HCT116 (cell line): ENCODE data around the gene ZDBF2. TPM values are rescaled to one million over a fixed set of nuclear protein-coding genes. Genes with fewer than 3 reads are reported as not detected.

Source experiments
- ATAC-seq: fragments of 200-7000 bp; cut with Tn5 transposase; 2 replicates; pipeline ENCODE4 v1.9.1; 2020; ENCODE audit warnings: mild to moderate bottlenecking, moderate library complexity
- BruUV-seq: library from RNA; stranded (reverse); fragments of 400-500 nt; replicated peaks from 2 replicates; lab custom pipeline; 2021; lab: Mats Ljungman, UMichigan
- CTCF ChIA-PET: fragments of 300-600 bp; sonication (Branson Sonifier 250); formaldehyde crosslinking; loops from one replicate; lab custom pipeline; 2021; ENCODE audit warnings: antibody characterized with exemption; lab: Charles Lee
- POLR2A ChIA-PET: fragments of 300-600, 350-600 bp; sonication (Branson Sonifier 250); formaldehyde crosslinking; loops from one replicate; lab custom pipeline; 2021; ENCODE audit warnings: antibody characterized with exemption; lab: Charles Lee
- RAD21 ChIA-PET, 2 experiments: fragments of 300-600 bp; sonication (Branson Sonifier 250); formaldehyde crosslinking; loops; one replicate each; lab custom pipeline; 2023; ENCODE audit warnings: low total read pairs in 2 of 2; ENCODE audit not compliant: uncharacterized antibody in 2 of 2, unreplicated experiment in 2 of 2, low non-redundant PET in 1 of 2; lab: Charles Lee
- DNase-seq: peaks from one replicate; pipeline ENCODE4 v3.0.0-alpha.2; 2010; ENCODE audit warnings: low read depth, low spot score
- H2AFZ ChIP-seq: fragments of 200-600 bp; shearing (Covaris generic), sonication (generic); 2 replicates; pipeline ENCODE4 v1.6.1; 2017; ENCODE audit warnings: low read depth, mixed run types, mixed read lengths, antibody characterized with exemption, low read length; ENCODE audit not compliant: poor library complexity, severe bottlenecking
- H3K27ac ChIP-seq: 2 replicates; pipeline ENCODE4 v1.5.1; 2012; ENCODE audit warnings: low read depth, low read length
- H3K27me3 ChIP-seq: fragments of 200-600 bp; sonication (generic); 2 replicates; pipeline ENCODE4 v1.6.1; 2016; ENCODE audit warnings: mixed run types, low read length, mixed read lengths; ENCODE audit not compliant: insufficient read depth
- H3K36me3 ChIP-seq, 2 experiments: fragments of 200-500 bp in 1 of 2; fragments of 200-600 bp in 1 of 2; sonication (Bioruptor generic) in 1 of 2; sonication (generic) in 1 of 2; 2 replicates each; pipeline versions ENCODE4 v1.5.1 to v1.6.1; 2014 to 2016; ENCODE audit warnings: low read length in 2 of 2, inconsistent platforms in 1 of 2, mixed read lengths in 1 of 2, mixed run types in 1 of 2; ENCODE audit not compliant: insufficient read depth in 2 of 2, control insufficient read depth in 1 of 2
- H3K4me1 ChIP-seq, 2 experiments: fragments of 200-600 bp in 1 of 2; sonication (generic) in 1 of 2; 2 replicates each; pipeline versions ENCODE4 v1.5.1 to v1.6.1; 2012 to 2017; ENCODE audit warnings: low read length in 2 of 2, inconsistent platforms in 1 of 2, mild to moderate bottlenecking in 1 of 2, mixed read lengths in 1 of 2, mixed run types in 1 of 2, moderate library complexity in 1 of 2; ENCODE audit not compliant: insufficient read depth in 2 of 2, control insufficient read depth in 1 of 2
- H3K4me2 ChIP-seq: fragments of 200-600 bp; sonication (generic); 2 replicates; pipeline ENCODE4 v1.6.1; 2017; ENCODE audit warnings: mixed run types, low read length, mixed read lengths
- H3K4me3 ChIP-seq, 2 experiments: fragments of 200-600 bp in 1 of 2; sonication (generic) in 1 of 2; replicated peaks in 1 of 2; 2 replicates each; pipeline ENCODE4 v1.5.1; 2011 to 2016; ENCODE audit warnings: low read length in 2 of 2, control low read depth in 1 of 2, low read depth in 1 of 2, mild to moderate bottlenecking in 1 of 2, mixed read lengths in 1 of 2, mixed run types in 1 of 2
- H3K79me2 ChIP-seq: fragments of 200-600 bp; sonication (generic); 2 replicates; pipeline ENCODE4 v1.6.1; 2017; ENCODE audit warnings: mild to moderate bottlenecking, mixed run types, low read length, moderate library complexity, mixed read lengths; ENCODE audit not compliant: insufficient read depth
- H3K9ac ChIP-seq: fragments of 200-600 bp; sonication (generic); 2 replicates; pipeline ENCODE4 v1.6.1; 2016; ENCODE audit warnings: low read length, mixed read lengths
- H3K9me2 ChIP-seq: fragments of 200-600 bp; sonication (generic), shearing (Covaris generic); 2 replicates; pipeline ENCODE4 v1.6.1; 2017; ENCODE audit warnings: mixed run types, mild to moderate bottlenecking, moderate library complexity; ENCODE audit not compliant: insufficient read depth
- H3K9me3 ChIP-seq, 2 experiments: fragments of 200-500 bp in 1 of 2; fragments of 200-600 bp in 1 of 2; sonication (Bioruptor generic) in 1 of 2; sonication (generic) in 1 of 2; 2 replicates each; pipeline ENCODE4 v1.6.1; 2014 to 2017; ENCODE audit warnings: low read length in 2 of 2, mixed read lengths in 2 of 2, inconsistent platforms in 1 of 2, low read depth in 1 of 2, mild to moderate bottlenecking in 1 of 2, mixed run types in 1 of 2, moderate library complexity in 1 of 2; ENCODE audit not compliant: control insufficient read depth in 1 of 2, insufficient read depth in 1 of 2
- H4K20me1 ChIP-seq: fragments of 200-600 bp; sonication (generic), shearing (Covaris generic); 2 replicates; pipeline ENCODE4 v1.6.1; 2017; ENCODE audit warnings: mixed run types, mild to moderate bottlenecking, moderate library complexity; ENCODE audit not compliant: insufficient read depth
- ATF3 ChIP-seq: IDR thresholded peaks from 2 replicates; pipeline ENCODE4 v1.6.1; 2012
- CBX3 ChIP-seq: IDR thresholded peaks from 2 replicates; pipeline ENCODE4 v1.6.1; 2012; ENCODE audit warnings: low read depth
- EZH2 ChIP-seq: fragments of 200-600 bp; sonication (generic); IDR thresholded peaks from 2 replicates; pipeline ENCODE4 v1.6.1; 2017; ENCODE audit warnings: antibody characterized with exemption, mixed run types
- FOSL1 ChIP-seq: IDR thresholded peaks from 2 replicates; pipeline ENCODE4 v1.6.1; 2012; ENCODE audit warnings: low read depth
- JUND ChIP-seq: IDR thresholded peaks from 2 replicates; pipeline ENCODE4 v1.6.1; 2012
- MAX ChIP-seq: IDR thresholded peaks from 2 replicates; pipeline ENCODE4 v1.6.1; 2012
- POLR2A ChIP-seq: IDR thresholded peaks from 2 replicates; pipeline ENCODE4 v1.7.0; 2011; ENCODE audit warnings: borderline replicate concordance; ENCODE audit not compliant: insufficient read depth, insufficient read length; ENCODE audit errors: extremely low read depth
- POLR2AphosphoS5 ChIP-seq: IDR thresholded peaks from 2 replicates; pipeline ENCODE4 v1.6.1; 2011; ENCODE audit warnings: mild to moderate bottlenecking, low read depth, low read length, moderate library complexity
- REST ChIP-seq: IDR thresholded peaks from 2 replicates; pipeline ENCODE4 v1.6.1; 2012; ENCODE audit warnings: low read depth
- SP1 ChIP-seq: IDR thresholded peaks from 2 replicates; pipeline ENCODE4 v1.6.1; 2012; ENCODE audit warnings: low read depth
- YY1 ChIP-seq: IDR thresholded peaks from 2 replicates; pipeline ENCODE4 v1.6.1; 2011; ENCODE audit warnings: low read length, low read depth, moderate library complexity, mild to moderate bottlenecking; ENCODE audit not compliant: insufficient replicate concordance; ENCODE audit errors: extremely low read depth
- ZFX ChIP-seq: fragments of 450-650 bp; IDR thresholded peaks from 2 replicates; pipeline ENCODE4 v1.6.1; 2017
- ZNF274 ChIP-seq: fragments of 200-500 bp; sonication (Bioruptor generic); IDR thresholded peaks from 2 replicates; pipeline ENCODE4 v1.6.1; 2014; ENCODE audit warnings: mild to moderate bottlenecking, low read depth, low read length, inconsistent platforms
- intact Hi-C: fragments of 100-400 bp; cut with micrococcal nuclease; formaldehyde crosslinking; loops from 2 replicates; pipeline ENCODE4 v1.10.0; 2022
- total RNA-seq: library from RNA; stranded (reverse); gene quantifications from one replicate; pipeline ENCODE4 v1.2.1, GENCODE V29; 2021; ENCODE audit not compliant: unreplicated experiment
- TF ChIP-seq, protein P1 (sequence below), 3 experiments: fragments of 200-600 bp in 1 of 3; sonication (generic) in 1 of 3; IDR thresholded peaks in 2 of 3; conservative IDR thresholded peaks in 1 of 3; 2 replicates each; pipeline ENCODE4 v1.5.1; 2012 to 2017; ENCODE audit warnings: low read depth in 2 of 3, low read length in 2 of 3, antibody characterized with exemption in 1 of 3, borderline replicate concordance in 1 of 3, control low read depth in 1 of 3, mild to moderate bottlenecking in 1 of 3, mixed read lengths in 1 of 3, mixed run types in 1 of 3, moderate library complexity in 1 of 3; ENCODE audit not compliant: insufficient read depth in 1 of 3

ZDBF2 gene
- total RNA-seq, 1 experiment from 2014 or later = 9.2 TPM

- Histone ChIP-seq H3K9me2 (peaks cover 3% of the 10 kb centered on the region; the same call in 1 of the 2 replicates), H3K4me2 (no peak overlapping the region), H3K27ac (no peak overlapping the region), H3K36me3 (no peaks in the 10 kb centered on the region), H3K9me3 (no peaks in the 10 kb centered on the region), H3K4me3 (no peak overlapping the region), H3K27me3 (no peaks in the 10 kb centered on the region), H3K4me1 (no peaks in the 10 kb centered on the region), H2AFZ (no peak overlapping the region), H3K9ac (no peak overlapping the region), H4K20me1 (no peaks in the 10 kb centered on the region), H3K79me2 (no peaks in the 10 kb centered on the region)
- no peak for TF ChIP-seq ZFX
- TF ChIP-seq FOSL1 = no peak
- no peak for TF ChIP-seq YY1
- TF ChIP-seq ATF3 = no peak
- TF ChIP-seq EZH2 = no peak
- TF ChIP-seq MAX = no peak
- no peak for TF ChIP-seq REST
- TF ChIP-seq JUND = no peak
- TF ChIP-seq CBX3 = no peak
- no peak for TF ChIP-seq SP1
- no peak for TF ChIP-seq ZNF274
- no peak for TF ChIP-seq POLR2AphosphoS5
- no peak for TF ChIP-seq POLR2A
- TF ChIP-seq, protein P1, sequence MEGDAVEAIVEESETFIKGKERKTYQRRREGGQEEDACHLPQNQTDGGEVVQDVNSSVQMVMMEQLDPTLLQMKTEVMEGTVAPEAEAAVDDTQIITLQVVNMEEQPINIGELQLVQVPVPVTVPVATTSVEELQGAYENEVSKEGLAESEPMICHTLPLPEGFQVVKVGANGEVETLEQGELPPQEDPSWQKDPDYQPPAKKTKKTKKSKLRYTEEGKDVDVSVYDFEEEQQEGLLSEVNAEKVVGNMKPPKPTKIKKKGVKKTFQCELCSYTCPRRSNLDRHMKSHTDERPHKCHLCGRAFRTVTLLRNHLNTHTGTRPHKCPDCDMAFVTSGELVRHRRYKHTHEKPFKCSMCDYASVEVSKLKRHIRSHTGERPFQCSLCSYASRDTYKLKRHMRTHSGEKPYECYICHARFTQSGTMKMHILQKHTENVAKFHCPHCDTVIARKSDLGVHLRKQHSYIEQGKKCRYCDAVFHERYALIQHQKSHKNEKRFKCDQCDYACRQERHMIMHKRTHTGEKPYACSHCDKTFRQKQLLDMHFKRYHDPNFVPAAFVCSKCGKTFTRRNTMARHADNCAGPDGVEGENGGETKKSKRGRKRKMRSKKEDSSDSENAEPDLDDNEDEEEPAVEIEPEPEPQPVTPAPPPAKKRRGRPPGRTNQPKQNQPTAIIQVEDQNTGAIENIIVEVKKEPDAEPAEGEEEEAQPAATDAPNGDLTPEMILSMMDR (IDR thresholded peaks at IDR 0.05 in 2 of 3, conservative IDR thresholded peaks at IDR 0.05 in 1 of 3; ENCODE audit: borderline replicate concordance in 1 of 3, insufficient read depth in 1 of 3, low read depth in 2 of 3, low read length in 2 of 3) = no peak
- no peak for ATAC-seq
- POLR2A ChIA-PET = no interaction called here
- DNase-seq = no peak
- intact Hi-C loops = no loop called here
- CTCF ChIA-PET = no interaction called here
- RAD21 ChIA-PET = no interaction called here
- no TSS peak for BruUV-seq
Observed at GRCh38 chr2:206328974-206329373, 54.5 kb downstream of the ZDBF2 start.
